ENCODE data around the gene SURF4.

DNA sequence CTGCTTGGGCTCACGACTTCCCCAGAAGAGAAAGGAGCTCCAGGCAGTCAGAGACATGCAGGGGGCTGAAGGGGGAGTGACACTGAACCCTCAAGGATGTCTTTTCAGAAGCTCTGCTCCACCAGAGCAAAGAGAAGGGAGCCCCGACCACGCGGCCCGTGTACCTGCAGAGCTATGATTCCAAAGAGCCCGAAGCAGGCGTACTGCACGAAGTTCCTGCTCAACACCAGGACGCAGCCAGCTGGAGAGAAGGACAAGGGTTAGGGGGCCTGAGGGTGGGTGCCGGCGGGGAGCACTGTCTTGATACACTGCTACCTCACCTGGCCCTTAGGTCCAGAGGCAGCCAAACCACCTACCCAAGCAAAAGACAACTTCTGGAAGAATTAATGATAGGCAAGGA is 9.4 kb downstream of the SURF4 start:
- TF ChIP-seq CEBPB (IDR thresholded peaks at IDR 0.05) (no peak), RAD21 (IDR thresholded peaks at IDR 0.05; ENCODE audit: low read depth) (no peak), TCF12 (IDR thresholded peaks at IDR 0.05; ENCODE audit: low read depth) (no peak)
- TF ChIP-seq, protein P1, sequence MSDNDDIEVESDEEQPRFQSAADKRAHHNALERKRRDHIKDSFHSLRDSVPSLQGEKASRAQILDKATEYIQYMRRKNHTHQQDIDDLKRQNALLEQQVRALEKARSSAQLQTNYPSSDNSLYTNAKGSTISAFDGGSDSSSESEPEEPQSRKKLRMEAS (IDR thresholded peaks at IDR 0.05), result no peak

All from Ishikawa (cell line).